Renal cortical epithelial cell (primary cell): ENCODE data around the gene PITPNB. TPM values are rescaled to one million over a fixed set of nuclear protein-coding genes. Genes with fewer than 3 reads are reported as not detected.
A peak's percentile ranks its signal among the peaks of the same experiment; 100 is the strongest.

Experiments
- DNase-seq: peaks from one replicate; pipeline ENCODE4 v3.0.0-alpha.2; 2011; ENCODE audit warnings: low read depth
- total RNA-seq: library from RNA; depleted of rRNA; stranded (reverse); fragments of >200 nt; gene quantifications from 2 replicates; pipeline ENCODE4 v1.2.3, GENCODE V29; 2014

PITPNB gene
- total RNA-seq, 1 donor from 2014 or later = 66.4 TPM

DNA sequence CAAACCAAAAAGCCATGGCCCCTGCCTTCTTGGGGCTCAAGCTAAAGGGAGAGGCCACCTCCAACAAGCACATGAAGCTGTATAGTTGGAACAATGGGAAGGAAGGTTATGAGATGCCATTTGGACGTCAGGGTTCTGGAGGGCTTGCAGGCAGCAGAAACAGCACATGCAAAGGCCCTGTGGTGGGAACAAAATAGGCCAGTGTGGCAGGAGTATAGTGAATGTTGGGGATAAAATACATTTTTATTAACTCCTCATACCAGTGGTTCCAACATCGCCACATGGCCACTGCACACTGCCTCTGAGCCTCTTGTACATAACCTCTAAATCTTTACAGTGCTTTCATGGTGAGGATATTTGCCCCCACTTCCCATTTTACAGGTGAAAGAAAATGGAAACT is 85.3 kb downstream of the PITPNB start:
- DNase-seq = no peak

DNA sequence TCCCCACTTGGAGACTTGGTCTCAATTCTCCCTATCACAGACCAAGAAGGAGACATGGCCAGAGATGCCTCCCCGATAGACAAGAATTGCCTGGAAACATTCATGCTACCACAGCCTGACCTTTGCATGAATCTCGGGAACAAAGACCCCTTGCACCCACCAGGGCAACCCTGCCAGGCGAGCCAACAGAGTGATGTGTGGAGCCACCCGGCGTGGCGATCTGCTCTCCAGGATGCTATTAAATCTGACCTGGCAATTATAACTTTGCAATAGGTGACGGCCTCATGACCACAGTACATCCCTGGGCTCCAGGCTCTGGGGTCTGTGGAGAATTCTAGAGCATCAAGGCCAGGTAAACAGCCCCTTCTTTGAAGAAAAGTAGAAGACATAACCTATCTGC is 86.5 kb downstream of the PITPNB start:
- DNase-seq = no peak

DNA sequence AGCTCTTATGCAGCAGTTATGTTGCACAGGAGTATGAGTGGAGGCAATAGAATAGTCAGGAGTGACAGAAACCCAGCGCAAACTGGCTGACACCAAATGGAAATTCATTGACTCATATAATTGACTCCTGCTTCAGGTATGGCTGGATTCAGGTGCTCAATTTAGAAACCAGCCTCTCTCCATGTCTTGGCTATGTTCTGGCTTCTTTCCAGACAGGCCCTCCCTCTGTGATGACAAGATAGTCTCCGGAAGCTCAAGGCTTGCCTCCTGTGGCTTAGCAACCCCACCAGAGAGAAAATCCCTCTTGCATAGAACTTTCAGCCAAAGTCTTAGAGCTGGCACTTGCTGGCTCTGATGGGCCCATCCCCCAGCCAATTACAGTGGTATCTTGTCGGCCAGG is 89.4 kb downstream of the PITPNB start:
- no peak for DNase-seq

DNA sequence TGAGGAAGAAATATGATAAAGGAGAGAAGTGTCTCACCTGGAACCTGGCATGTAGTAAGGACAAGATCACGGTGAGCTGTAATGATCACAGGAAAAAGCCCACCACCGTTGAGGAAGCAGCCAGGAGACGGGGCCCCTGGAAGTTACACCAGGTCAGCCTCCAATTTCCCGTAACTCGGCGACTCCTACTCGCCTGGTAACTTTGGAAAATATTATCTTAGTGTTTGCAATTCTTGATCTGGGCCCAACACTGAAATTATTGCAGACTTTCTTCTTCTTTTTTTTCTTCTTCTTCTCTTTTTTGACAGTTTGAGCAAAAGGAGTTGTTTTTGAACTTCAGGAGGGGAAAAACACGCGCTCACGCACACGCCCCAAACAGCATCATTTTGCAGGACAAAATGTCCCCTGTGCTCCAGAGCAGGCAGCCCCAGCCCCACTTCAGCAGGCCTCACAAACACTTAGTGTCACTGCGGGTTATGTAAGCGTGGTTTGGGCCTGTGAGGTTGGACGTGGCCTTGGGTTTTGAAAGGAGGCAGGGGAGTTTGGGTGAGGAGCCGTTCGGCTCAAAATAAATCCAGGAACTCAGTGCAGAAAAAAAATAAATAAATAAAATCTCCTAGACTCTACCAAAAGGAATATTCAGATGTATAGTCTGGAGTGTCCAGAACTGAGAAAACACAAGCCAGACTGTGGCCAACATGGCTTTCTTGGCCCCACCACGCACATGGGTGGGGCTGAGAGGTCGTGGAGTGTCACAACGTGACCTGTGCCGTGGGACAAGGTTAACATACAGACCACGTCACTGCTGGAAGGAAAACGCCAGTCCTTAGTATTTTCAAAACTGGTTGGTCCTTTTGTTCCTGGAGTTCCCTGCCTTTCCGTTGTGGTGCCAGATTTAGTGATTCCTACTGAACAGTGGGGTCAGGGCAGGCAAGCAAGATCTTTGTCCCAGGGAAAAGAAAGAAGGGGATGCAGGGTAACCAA is 91.2 kb downstream of the PITPNB start:
- no peak for DNase-seq

DNA sequence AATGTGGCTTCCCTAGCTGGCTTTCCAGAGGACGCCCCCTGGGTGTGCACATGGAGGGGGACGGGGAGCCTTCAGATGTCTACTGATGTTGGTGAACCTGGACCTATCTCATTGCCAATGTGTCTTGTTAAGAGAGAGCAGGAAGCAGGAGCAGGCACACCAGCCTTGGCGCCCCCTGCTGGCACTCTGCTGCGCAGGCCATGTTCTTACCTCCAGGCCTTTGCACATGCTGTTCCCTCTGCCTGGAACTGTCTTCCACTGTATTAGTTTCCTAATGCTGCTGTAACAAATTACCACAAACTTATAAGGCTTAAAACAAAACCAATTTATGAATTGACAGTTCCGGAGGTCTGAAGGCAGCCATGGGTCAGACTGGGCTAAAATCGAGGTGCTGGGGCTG is 93.9 kb downstream of the PITPNB start:
- no peak for DNase-seq

DNA sequence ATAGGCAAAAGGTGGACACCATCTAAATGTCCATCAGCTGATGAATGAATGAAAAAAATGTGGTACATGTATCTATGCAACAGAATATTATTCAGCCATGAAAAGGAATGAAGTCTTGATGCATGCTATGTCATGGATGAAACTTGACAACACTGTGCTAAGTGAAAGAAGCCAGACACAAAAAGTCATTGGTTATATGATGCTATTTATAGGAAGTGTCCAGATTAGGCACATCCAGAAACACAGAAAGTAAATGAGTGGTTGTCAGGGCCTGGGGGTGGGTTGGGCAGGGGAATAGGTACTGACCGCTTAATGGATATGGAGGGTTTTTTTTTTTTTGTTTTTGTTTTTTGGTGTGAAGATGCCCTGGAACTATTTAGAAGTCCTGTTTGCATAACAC is 95.8 kb downstream of the PITPNB start:
- DNase-seq = no peak

DNA sequence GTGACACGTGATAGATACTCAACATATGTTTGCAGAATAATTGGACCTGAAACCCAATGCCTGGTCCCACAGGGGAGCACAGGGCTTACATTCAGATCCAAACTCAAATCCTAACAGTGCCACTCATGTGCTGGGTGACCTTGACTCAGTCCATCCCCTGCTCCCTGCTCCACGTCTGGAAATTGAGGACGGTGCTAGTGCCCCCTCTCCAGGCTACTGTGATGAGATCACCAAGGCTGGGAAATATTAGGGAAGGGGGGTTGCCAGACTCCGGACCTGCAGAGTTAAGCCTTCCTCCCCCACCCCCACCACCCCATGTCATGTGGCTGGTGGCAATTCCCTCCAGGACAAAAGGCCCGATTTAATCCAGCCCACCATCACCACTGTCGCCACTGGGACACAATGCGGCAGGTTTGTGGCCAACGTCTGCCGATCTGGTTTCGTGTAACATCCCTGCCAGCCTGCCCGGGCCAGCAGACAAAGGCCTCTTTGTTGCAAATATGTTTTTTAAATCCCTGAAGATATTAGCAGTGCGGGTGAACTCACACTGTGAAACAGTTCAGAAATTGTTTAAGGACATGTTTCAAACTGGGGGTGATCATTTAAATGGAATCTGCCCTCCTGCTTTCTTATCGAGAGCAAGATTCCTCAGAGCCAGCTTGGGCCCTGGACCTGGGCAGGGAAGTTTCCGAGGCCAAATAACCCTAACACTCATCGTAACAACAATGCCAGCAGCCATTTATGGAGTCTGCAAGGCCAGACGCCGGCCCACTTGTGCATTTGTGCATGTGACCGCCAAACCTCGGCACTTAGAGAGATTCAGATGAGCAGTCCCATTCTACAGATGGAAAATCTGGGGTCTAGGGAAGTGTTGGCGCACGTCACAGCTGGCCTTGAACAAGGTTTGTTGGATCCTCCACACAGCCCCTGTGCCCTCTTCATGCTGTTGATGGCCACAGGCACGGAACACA is 97.9 kb downstream of the PITPNB start:
- no peak for DNase-seq

DNA sequence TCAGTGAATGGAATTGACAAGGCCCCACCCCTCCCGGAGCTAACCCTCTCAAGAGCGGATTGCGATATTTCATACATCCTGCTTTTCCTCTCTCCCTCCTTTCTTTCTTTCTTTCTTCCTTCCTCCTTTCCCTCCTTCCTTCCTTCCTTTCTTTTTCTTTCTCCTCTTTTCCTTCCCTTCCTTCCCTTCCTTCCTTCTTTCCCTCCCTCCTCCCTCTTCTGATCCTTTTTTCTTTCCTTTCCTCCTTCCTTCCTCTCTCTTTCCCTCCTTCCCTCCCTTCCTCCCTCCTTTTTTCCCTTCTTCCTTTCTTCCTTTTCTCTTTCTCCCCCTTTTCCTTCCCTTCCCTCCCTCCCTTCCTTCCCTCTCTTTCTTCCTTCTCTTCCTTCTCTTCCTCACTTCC is 102.5 kb downstream of the PITPNB start:
- no peak for DNase-seq

DNA sequence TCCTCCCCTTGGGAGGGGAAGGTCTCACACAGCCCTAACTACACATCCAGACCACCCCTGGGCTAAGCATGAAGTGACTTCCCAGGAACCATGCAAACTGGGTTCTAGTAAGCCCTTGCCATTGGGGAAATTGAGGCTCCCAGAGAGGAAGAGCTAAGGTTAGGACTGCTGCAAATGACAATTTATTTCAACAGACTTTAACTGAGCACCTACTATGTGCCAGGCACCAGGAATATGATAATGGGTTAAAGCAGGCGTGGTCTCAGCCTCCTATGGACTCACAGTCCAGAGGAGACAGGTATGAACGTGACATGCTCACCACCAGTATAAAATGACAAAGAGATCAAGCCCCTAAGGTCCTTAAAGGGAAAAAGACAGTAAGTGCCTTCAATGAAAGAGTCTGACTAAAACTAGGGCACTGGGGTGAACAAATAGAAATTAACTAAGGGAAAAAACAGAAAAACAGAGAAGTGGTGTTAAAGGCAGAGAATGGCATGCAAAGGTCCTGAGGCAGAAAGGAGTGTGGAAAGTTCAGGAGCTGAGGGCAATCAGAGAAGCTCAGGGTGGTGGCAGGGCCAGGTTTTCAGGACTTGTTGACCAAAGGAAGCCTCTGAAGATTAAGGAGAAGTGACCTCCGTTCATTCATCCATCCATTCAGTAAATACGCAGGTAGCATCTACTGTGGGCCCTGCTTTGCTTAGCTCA is 103.1 kb downstream of the PITPNB start:
- DNase-seq = no peak

DNA sequence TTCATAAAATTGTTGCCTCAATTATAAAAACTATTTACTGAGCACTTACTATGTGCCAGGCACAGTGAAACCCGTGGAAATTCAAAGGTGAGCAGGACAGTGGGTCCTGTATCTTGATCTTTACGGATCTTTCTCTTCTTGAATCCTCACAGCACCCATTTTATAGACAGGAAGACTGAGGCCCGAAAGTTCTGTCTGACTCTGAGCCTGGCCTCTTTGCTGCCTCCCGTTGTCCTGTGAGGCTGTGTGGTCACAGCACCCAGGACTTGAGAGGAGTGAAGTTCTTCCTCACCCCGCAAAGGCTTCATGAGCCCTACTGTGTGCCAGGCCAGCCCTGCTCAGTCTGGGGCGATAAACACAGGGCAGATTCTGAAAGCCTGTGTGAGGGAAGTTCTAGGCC is 104.1 kb downstream of the PITPNB start:
- DNase-seq = no peak

DNA sequence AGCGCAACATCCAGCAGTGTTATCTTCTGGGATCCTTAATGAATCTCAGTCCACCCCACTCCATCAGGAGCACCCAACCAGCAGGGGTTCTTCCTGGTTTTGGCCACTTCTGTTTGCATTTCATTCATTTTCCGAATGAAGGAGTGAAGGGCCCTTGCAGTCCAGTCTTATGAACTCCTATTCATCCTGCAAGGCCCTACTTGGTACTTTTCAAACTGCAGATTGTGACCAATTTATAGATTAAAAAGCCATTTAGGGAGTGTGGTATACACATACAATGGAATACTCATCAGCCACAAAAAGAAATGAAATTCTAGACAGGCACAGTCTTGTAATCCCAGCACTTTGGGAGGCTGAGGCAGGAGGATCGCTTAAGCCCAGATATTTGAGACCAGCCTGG is 107.3 kb downstream of the PITPNB start:
- DNase-seq = no peak

DNA sequence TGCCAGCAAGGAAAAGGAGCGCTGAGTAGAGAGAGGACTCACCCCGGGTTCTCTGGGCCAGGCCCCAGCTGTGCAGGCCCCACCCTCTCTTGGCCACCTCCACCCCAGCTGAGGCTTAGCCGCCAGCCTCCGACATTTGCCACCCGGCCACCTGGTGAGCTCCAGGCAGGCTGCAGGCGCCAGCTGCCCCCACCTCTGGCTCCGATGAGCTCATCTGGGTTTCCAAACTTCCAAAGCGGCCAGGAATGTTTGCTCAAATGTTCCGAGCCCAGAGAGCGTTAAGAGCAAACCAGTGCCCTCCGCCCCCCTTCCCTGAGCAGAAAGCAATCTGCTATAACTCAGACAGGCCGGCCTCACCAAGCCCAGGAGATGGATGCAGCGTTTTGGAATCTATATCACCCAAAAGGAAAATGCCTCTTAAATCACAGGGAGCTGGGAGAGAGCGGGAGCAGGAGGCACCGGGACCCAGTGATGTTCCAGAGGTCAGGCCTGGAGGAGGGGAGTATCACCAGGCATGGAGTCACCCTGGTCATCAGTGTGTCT is 108.4 kb downstream of the PITPNB start:
- peak; percentile 6 for DNase-seq

DNA sequence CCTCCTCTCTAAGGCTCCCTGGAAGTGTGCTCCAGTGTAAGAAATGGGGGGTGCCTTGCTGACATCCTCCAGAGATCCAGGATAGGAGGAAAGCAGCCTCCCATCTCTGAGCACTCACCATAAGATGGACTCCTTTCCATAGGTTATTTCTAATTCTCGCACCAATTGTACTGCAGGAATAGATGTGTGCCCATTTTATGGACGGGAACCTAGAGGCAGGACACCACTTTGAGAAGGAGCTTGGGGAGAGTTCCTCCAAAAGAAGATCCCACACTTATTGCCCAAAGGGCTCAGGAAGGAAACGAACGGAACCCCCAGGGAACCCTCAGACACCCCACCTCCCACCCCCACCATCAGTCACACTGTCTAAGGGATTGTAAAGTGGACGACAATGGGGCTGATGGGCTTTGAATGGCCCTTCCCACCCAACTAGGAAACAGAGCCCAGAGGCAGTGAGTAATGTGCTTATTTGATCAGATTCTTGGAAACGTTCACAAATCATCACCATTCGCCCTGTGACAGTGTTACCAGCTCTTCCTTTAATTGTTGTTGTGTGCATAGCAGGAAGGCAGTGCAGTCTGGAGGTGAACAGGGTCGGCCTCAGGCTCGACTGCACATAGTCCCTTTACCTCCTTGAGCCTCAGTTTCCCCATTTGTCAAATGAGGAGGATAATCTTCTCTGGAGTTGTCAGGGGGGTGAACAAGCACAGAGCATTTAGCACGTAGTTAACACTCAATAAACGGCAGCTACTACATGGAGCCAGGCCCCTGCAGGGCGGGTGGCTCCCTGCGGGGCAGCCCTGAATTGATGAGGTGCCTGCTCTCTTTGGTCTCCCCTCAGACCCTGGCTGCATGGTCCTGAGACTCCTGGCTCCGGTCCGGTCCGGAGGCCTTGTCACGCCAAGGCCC is 109.1 kb downstream of the PITPNB start:
- DNase-seq = no peak

DNA sequence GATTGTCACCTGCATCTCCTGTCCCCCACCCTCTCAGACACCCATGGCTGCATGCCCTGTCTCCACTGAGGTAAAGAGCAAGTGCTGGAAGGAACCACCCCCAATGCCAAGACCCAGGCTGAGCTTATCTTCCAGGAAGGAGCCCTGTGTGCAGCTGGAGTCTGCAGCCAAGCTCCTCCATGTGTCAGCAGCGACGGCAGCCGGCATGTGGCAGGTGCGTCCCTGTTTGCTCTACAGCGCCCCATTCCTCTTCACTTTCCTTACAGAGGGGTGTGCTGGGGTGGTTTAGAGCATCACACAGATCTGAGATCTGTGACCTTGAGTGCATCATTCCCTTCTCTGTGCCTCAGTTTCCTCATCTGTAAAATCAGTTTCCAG is 109.8 kb downstream of the PITPNB start:
- no peak for DNase-seq

DNA sequence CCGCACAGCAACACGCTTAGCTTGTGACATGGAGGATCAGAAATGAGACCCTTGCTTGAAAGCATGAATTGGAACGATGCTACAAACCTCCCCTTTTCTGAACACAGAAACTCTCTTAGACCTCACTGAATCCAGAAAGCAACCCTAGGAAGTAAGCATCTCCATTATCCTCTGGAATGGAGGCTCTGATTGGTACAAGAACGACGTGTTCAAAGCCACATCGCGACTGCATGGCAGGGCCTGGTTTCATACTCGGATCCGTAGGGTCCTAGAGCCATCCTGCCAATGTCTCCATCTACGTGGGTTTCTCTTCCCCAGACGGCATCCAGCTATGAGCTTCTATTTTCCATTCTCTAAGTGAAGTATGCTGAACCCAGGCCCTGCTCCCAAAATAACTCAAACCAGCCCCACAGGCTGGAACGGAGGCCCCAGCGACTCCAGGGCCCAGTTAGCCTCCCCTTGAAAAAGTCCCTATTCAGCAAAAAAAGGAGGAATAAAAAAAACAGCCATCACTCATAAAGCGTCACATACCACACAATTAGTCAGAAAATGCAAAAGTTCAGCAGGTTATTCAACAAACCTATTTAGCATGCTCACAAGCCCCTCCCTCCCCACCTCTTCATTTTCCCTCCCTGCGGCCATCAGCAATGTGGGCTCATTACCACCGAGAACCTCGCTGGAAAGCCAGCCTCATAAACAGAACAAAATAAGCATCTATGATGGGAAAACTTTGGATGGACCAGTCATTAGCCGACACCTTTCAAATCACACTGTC is 110.4 kb downstream of the PITPNB start:
- DNase-seq = no peak

DNA sequence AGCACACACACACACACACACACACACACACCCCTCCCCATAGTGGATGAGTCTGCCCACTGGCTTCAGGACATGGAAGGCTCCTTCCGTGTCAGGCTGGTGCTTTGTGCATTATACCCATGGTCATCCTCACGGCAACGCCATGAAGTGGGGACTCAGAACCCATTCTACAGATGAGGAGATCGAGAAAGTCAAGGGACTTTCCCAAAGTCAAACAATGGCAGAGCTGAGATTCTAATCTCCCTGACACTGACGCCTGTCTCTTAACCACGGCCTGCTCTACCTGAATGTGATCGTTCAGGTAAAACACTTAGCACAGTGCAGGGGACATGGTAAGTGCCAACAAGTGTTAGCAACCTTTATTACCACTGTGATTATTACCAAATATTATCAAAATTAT is 113.2 kb downstream of the PITPNB start:
- DNase-seq = no peak

DNA sequence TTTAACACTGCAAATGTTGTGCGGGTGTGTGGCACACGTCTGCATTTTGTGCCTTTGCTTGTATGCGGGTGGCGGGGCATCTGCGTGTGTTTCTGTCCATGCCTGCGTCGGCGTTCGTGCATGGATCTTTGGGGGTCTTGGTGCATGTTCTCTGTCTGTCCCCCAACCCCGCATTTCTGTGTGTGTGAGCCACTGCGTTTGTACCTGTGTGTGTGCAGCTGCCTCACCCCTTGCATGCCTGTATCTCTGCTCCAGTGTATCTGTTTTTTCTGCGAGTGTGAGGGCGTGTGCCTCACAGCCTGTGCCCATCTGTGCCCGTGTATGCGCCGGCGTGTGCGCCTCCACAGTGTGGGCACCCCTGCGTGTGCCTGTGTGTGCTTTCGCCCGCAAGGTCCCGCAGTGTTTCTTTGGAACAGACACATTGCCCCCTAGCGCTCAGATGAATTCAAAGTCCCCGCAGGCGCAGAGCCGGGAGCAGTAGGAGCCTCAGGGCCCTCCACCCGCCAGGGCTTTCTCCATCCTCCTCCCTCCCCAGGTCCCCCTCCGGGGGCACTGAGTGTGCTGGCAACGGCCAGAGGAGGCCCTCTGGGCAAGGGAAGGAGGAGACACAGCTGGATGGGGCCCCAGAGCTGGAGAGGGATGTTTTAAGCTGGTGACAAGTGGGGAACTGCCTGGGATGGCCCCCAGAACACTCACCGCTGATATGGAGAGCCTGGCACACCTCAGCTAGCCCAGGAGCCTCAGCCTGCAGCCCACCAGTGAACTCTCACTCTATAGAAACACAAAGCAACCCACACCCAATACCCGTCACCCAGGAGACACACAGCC is 114.4 kb downstream of the PITPNB start:
- peak; percentile 36 for DNase-seq

DNA sequence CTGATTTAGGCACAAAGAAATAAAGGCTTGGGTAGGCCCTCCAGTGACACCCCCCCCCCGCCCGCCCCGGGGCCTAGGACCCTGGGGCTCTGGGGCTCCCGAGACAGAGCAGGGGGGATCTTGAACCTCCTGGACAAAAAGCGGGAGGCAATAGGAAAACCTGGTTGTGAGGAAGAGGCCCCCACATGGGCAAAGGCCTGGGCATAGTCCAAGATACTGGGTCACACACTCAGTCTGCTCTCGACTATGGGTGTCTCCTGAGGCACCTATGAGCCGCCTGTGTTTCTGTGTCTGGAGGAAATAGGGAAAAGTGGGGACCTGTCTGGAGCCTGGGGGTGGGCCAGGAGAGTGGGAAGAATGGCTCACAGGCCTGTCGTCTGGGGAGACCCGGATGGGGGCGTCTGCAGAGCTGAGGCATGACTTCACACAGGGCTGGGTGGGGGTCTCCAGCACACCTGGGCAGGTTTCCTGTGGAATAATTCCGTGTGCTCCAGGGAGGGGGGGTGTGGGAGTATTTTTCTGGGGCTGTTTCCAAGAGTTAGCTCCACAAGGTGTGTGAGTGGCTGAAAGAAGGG is 115.1 kb downstream of the PITPNB start:
- no peak for DNase-seq
